Neural crest cell (in vitro differentiated cells): Measurements from ENCODE around the gene TMEFF1. TPM values are rescaled to one million over a fixed set of nuclear protein-coding genes. Genes with fewer than 3 reads are reported as not detected.

Experiments used
- DNase-seq: peaks from one replicate; pipeline ENCODE4 v3.0.0; 2021; ENCODE audit warnings: low read depth, mixed read lengths, low spot score
- H3K27ac Mint-ChIP-seq: one replicate; pipeline ENCODE4 v1.8.0; 2021; ENCODE audit warnings: mild to moderate bottlenecking, mixed read lengths; ENCODE audit not compliant: unreplicated experiment
- H3K27me3 Mint-ChIP-seq: 2 replicates; pipeline ENCODE4 v1.8.0; 2021; ENCODE audit warnings: low read depth, mild to moderate bottlenecking, mixed read lengths
- H3K36me3 Mint-ChIP-seq: 2 replicates; pipeline ENCODE4 v1.8.0; 2021; ENCODE audit warnings: low read depth, mild to moderate bottlenecking, mixed read lengths
- H3K4me1 Mint-ChIP-seq: 2 replicates; pipeline ENCODE4 v1.8.0; 2021; ENCODE audit warnings: mixed read lengths
- H3K4me3 Mint-ChIP-seq: one replicate; pipeline ENCODE4 v1.8.0; 2021; ENCODE audit warnings: mild to moderate bottlenecking, mixed read lengths
- H3K9me3 Mint-ChIP-seq: 2 replicates; pipeline ENCODE4 v1.8.0; 2021; ENCODE audit warnings: mixed read lengths
- CTCF ChIP-seq: fragments of 200-600 bp; sonication (generic); conservative IDR thresholded peaks from 2 replicates; pipeline ENCODE4 v1.5.0; 2021; ENCODE audit warnings: antibody characterized with exemption, mild to moderate bottlenecking
- total RNA-seq: library from RNA; stranded (reverse); gene quantifications from 2 replicates; pipeline ENCODE4 v1.2.1, GENCODE V29; 2021

The TMEFF1 gene
- total RNA-seq, 1 donor from 2014 or later: 47.9 TPM

DNA sequence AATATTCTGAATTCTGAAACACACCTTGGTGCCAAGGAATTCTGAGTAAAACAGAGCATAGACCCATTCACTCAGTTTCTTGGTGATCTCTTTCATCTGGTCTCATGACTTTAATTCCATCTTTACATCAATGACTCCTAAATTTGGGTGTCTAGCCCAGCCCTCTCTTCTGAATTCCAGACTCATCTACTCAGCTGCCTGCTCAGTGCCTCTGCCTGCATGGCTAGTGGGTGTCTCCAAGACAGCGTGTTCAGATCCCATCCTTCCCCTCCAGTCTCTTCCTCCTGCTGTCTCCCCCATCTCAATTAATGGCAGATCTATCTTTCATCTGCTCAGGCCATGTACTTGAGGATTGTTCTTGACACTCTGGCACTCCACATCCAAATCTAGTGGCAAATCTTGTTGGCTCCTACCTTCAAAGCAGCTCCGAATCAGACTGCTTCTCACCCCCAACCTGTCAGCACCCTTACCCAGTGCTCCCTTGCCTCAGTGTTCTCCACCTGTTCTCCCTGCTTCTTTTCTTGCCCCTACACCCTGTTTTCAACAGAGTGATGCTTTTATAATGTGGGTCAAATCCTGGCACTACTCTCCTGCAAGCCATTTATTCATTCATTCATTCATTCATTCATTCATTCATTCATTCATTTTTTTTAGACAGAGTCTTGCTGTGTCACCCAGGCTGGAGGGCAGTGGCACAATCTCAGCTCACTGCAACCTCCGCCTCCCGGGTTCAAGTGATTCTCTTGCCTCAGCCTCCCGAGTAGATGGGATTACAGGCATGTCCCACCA lies 110.3 kb downstream of the TMEFF1 start:
- Mint-ChIP-seq H3K9me3 (no peaks in the 10 kb centered on the region), H3K36me3 (peaks cover 7% of the 10 kb centered on the region), H3K4me3 (no peak overlapping the region), H3K4me1 (peaks cover 1% of the 10 kb centered on the region), H3K27ac (no peak overlapping the region), H3K27me3 (no peaks in the 10 kb centered on the region)
- no peak for DNase-seq
- TF ChIP-seq CTCF: no peak

- H3K36me3 Mint-ChIP-seq: peaks cover 7% of the 10 kb centered on the region
- no peaks in the 10 kb centered on the region for H3K9me3 Mint-ChIP-seq
- no peak for DNase-seq
- no peaks in the 10 kb centered on the region for H3K27me3 Mint-ChIP-seq
- no peaks in the 10 kb centered on the region for H3K4me1 Mint-ChIP-seq
- H3K4me3 Mint-ChIP-seq: no peak overlapping the region
- TF ChIP-seq CTCF: no peak
- H3K27ac Mint-ChIP-seq: no peak overlapping the region
These were observed 112.0 kb downstream of the TMEFF1 start for GRCh38 chr9:100584951-100585350.

- Mint-ChIP-seq H3K27ac (no peak overlapping the region), H3K9me3 (no peaks in the 10 kb centered on the region), H3K36me3 (peaks cover 7% of the 10 kb centered on the region), H3K4me1 (no peaks in the 10 kb centered on the region), H3K4me3 (no peak overlapping the region), H3K27me3 (no peaks in the 10 kb centered on the region)
- TF ChIP-seq CTCF: no peak
- DNase-seq: no peak
These were observed 113.1 kb downstream of the TMEFF1 start for GRCh38 chr9:100586093-100586492.

- Mint-ChIP-seq H3K36me3 (peaks cover 7% of the 10 kb centered on the region), H3K4me3 (no peak overlapping the region), H3K27ac (no peak overlapping the region), H3K9me3 (no peaks in the 10 kb centered on the region), H3K27me3 (no peaks in the 10 kb centered on the region), H3K4me1 (no peaks in the 10 kb centered on the region)
- no peak for TF ChIP-seq CTCF
- DNase-seq: no peak
These were observed 114.4 kb downstream of the TMEFF1 start for GRCh38 chr9:100587375-100587774.

GRCh38 chr9:100589582-100589981 lies 116.6 kb downstream of the TMEFF1 start:
- no peaks in the 10 kb centered on the region for H3K27me3 Mint-ChIP-seq

More at GRCh38 chr9:100589582-100589981, 116.6 kb downstream of the TMEFF1 start:
- Mint-ChIP-seq H3K4me3 (no peak overlapping the region), H3K4me1 (no peaks in the 10 kb centered on the region), H3K27ac (no peak overlapping the region), H3K36me3 (peaks cover 7% of the 10 kb centered on the region), H3K9me3 (no peaks in the 10 kb centered on the region)
- no peak for TF ChIP-seq CTCF
- no peak for DNase-seq
